HepG2 (cell line): ENCODE measurements around the gene THRA. TPM values are rescaled to one million over a fixed set of nuclear protein-coding genes. Genes with fewer than 3 reads are reported as not detected.

Experiments
- ATM ChIP-seq: fragments of 450-650 bp; IDR thresholded peaks from 2 replicates; pipeline ENCODE4 v1.7.1; 2017; ENCODE audit warnings: mild to moderate bottlenecking, borderline replicate concordance
- GLI4 ChIP-seq: sonication (generic); formaldehyde crosslinking; IDR thresholded peaks from 2 replicates; pipeline ENCODE4 v1.5.1; 2020; ENCODE audit warnings: missing genetic modification reagents, mild to moderate bottlenecking, moderate library complexity, borderline replicate concordance
- GTF3A ChIP-seq: sonication (generic); formaldehyde crosslinking; conservative IDR thresholded peaks from 2 replicates; pipeline ENCODE4 v1.4.0; 2020; ENCODE audit warnings: mild to moderate bottlenecking, missing genetic modification reagents
- HES4 ChIP-seq: sonication (generic); formaldehyde crosslinking; IDR thresholded peaks from 2 replicates; pipeline ENCODE4 v1.9.0; 2021; ENCODE audit warnings: mild to moderate bottlenecking, missing genetic modification reagents, borderline replicate concordance
- HOXA3 ChIP-seq: sonication (generic); formaldehyde crosslinking; IDR thresholded peaks from 2 replicates; pipeline ENCODE4 v1.5.0; 2020; ENCODE audit warnings: missing genetic modification reagents
- HOXA7 ChIP-seq: sonication (generic); formaldehyde crosslinking; IDR thresholded peaks from 2 replicates; pipeline ENCODE4 v1.8.1; 2022; ENCODE audit warnings: mild to moderate bottlenecking, missing genetic modification reagents, moderate library complexity
- MLLT10 ChIP-seq: sonication (generic); formaldehyde crosslinking; IDR thresholded peaks from 2 replicates; pipeline ENCODE4 v1.4.0; 2020; ENCODE audit warnings: missing genetic modification reagents
- PLRG1 ChIP-seq: fragments of 450-650 bp; conservative IDR thresholded peaks from 2 replicates; pipeline ENCODE4 v1.6.1; 2016
- POGZ ChIP-seq: sonication (generic); formaldehyde crosslinking; IDR thresholded peaks from 2 replicates; pipeline ENCODE4 v1.4.0; 2020; ENCODE audit warnings: mild to moderate bottlenecking, missing genetic modification reagents
- SMAD9 ChIP-seq: sonication (generic); formaldehyde crosslinking; IDR thresholded peaks from 2 replicates; pipeline ENCODE4 v1.5.1; 2020; ENCODE audit warnings: mild to moderate bottlenecking, missing genetic modification reagents
- SUZ12 ChIP-seq: fragments of 150-350 bp; IDR thresholded peaks from 2 replicates; pipeline ENCODE4 v1.6.1; 2014; ENCODE audit warnings: low read depth, low read length
- TEAD3 ChIP-seq: optimal IDR thresholded peaks from 2 replicates; pipeline ENCODE3; 2016; ENCODE audit warnings: borderline replicate concordance
- WIZ ChIP-seq: sonication (generic); formaldehyde crosslinking; IDR thresholded peaks from 2 replicates; pipeline ENCODE4 v1.5.1; 2020; ENCODE audit warnings: mild to moderate bottlenecking, missing genetic modification reagents
- YEATS4 ChIP-seq: sonication (generic); formaldehyde crosslinking; IDR thresholded peaks from 2 replicates; pipeline ENCODE4 v1.4.0; 2020; ENCODE audit warnings: missing genetic modification reagents, borderline replicate concordance
- ZBTB42 ChIP-seq: sonication (generic); formaldehyde crosslinking; IDR thresholded peaks from 2 replicates; pipeline ENCODE4 v1.5.0; 2020; ENCODE audit warnings: mild to moderate bottlenecking, missing genetic modification reagents
- ZC3H13 ChIP-seq: sonication (generic); formaldehyde crosslinking; IDR thresholded peaks from 2 replicates; pipeline ENCODE4 v1.8.1; 2023; ENCODE audit warnings: mild to moderate bottlenecking, missing genetic modification reagents, moderate library complexity
- ZFAT ChIP-seq: sonication (generic); formaldehyde crosslinking; conservative IDR thresholded peaks from 2 replicates; pipeline ENCODE4 v1.8.1; 2023; ENCODE audit warnings: missing genetic modification reagents, inconsistent platforms
- ZFP36L1 ChIP-seq: sonication (generic); formaldehyde crosslinking; IDR thresholded peaks from 2 replicates; pipeline ENCODE4 v1.8.0; 2022; ENCODE audit warnings: mild to moderate bottlenecking, missing genetic modification reagents, moderate library complexity
- ZIK1 ChIP-seq: sonication (generic); formaldehyde crosslinking; IDR thresholded peaks from 2 replicates; pipeline ENCODE4 v1.5.0; 2020; ENCODE audit warnings: mild to moderate bottlenecking, low read depth, missing genetic modification reagents, borderline replicate concordance
- ZMYM2 ChIP-seq: sonication (generic); formaldehyde crosslinking; IDR thresholded peaks from 2 replicates; pipeline ENCODE4 v1.8.0; 2022; ENCODE audit warnings: mild to moderate bottlenecking, missing genetic modification reagents
- ZNF354B ChIP-seq: sonication (generic); formaldehyde crosslinking; IDR thresholded peaks from 2 replicates; pipeline ENCODE4 v1.8.0; 2022; ENCODE audit warnings: mild to moderate bottlenecking, missing genetic modification reagents
- ZNF747 ChIP-seq: sonication (generic); formaldehyde crosslinking; IDR thresholded peaks from 2 replicates; pipeline ENCODE4 v1.8.1; 2023; ENCODE audit warnings: missing genetic modification reagents, mild to moderate bottlenecking, borderline replicate concordance
- polyA plus RNA-seq, 8 experiments: library from polyadenylated mRNA; depleted of rRNA in 3 of 8; stranded (reverse) in 7 of 8; unstranded in 1 of 8; fragments of >200 nt; fragmentation: Illumina TruSeq in 4 of 8; extraction: Trizol in 4 of 8; gene quantifications; 2 replicates each; pipeline versions ENCODE4 v1.2.1 to v1.2.3, GENCODE V29; 2011 to 2016; ENCODE audit warnings: low read depth in 4 of 8, missing spikeins in 1 of 8, mixed read lengths in 1 of 8; ENCODE audit not compliant: insufficient read depth in 1 of 8
- total RNA-seq, 5 experiments: library from RNA; depleted of rRNA; stranded (reverse); fragments of >200 nt; fragmentation: Illumina TruSeq; extraction: Trizol; gene quantifications; 2 replicates each; pipeline ENCODE4 v1.2.3, GENCODE V29; 2016; ENCODE audit warnings: low read depth in 1 of 5
- TF ChIP-seq, protein P1 (sequence below): sonication (generic); formaldehyde crosslinking; IDR thresholded peaks from 2 replicates; pipeline ENCODE4 v1.4.0; 2020; ENCODE audit warnings: missing genetic modification reagents
- TF ChIP-seq, protein P2 (sequence below): sonication (generic); formaldehyde crosslinking; IDR thresholded peaks from 2 replicates; pipeline ENCODE4 v1.4.0; 2020; ENCODE audit warnings: missing genetic modification reagents
- TF ChIP-seq, protein P3 (sequence below): sonication (generic); formaldehyde crosslinking; IDR thresholded peaks from 2 replicates; pipeline ENCODE4 v1.8.0; 2022; ENCODE audit warnings: mild to moderate bottlenecking, missing genetic modification reagents; ENCODE audit not compliant: insufficient replicate concordance
- TF ChIP-seq, protein P4 (sequence below): sonication (generic); formaldehyde crosslinking; IDR thresholded peaks from 2 replicates; pipeline ENCODE4 v1.5.0; 2020; ENCODE audit warnings: missing genetic modification reagents

THRA gene
- total and polyA plus RNA-seq, 2 of the 13 experiments (the other 11 are each of a cell fraction or from before 2014, with no cell fraction given) = 8.0 to 9.9 TPM

DNA sequence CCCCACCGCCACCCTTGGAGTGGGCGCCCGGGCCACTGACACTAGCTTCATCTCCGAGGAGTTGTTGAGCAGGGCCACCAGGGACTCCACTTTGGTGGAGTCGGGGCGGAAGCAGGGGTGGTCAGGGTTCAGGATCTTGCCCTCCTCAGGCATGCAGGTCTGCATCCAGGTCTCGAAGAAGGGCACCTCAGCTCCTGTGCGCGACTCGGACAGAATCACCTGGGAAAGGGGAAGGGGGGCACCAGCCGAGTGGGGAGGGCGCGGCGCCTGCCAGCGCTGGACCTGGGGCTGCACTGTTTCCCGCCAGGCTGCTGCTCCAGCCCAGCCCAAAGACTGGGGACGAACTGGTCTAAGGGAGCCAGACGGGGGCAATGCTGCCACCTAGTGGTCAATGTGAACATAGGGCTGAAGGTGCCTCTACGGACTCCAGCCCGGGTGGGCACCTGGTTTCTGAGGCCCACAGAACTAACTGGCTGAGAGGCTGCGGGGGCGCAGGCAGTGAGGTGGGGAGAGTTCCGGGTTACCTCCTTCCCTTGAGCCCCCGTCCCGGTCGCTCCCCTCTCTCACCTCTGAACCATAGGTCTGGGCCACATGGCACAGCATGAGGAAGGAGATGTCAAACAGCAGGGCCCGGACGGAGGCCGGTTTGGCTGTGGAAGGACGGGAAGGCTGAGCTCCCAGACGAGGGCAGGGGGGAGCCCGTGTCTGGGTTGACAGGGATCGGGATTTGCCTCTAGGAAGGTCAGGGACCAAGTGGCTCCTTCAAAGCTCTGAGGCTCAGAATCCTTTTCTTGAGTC is 35.8 kb upstream of the THRA start (continued):
- TF ChIP-seq ZMYM2 (no peak), HOXA3 (CRISPR knock-in tag) (no peak; the same call in 1 of the 2 replicates), YEATS4 (CRISPR knock-in tag) (no peak), ZNF747 (CRISPR knock-in tag) (no peak), GTF3A (no peak), WIZ (CRISPR knock-in tag) (no peak), ZC3H13 (CRISPR knock-in tag) (no peak), ZFAT (CRISPR knock-in tag) (no peak), HOXA7 (CRISPR knock-in tag) (no peak), MLLT10 (CRISPR knock-in tag) (no peak), GLI4 (CRISPR knock-in tag) (no peak), ATM (no peak), ZBTB42 (CRISPR knock-in tag) (no peak), ZFP36L1 (no peak), POGZ (CRISPR knock-in tag) (no peak), SUZ12 (no peak), ZNF354B (CRISPR knock-in tag) (no peak), ZIK1 (no peak), TEAD3 (CRISPR knock-in tag) (peak; percentile 20), PLRG1 (no peak), HES4 (no peak), SMAD9 (CRISPR knock-in tag) (no peak)
- TF ChIP-seq, protein P1, sequence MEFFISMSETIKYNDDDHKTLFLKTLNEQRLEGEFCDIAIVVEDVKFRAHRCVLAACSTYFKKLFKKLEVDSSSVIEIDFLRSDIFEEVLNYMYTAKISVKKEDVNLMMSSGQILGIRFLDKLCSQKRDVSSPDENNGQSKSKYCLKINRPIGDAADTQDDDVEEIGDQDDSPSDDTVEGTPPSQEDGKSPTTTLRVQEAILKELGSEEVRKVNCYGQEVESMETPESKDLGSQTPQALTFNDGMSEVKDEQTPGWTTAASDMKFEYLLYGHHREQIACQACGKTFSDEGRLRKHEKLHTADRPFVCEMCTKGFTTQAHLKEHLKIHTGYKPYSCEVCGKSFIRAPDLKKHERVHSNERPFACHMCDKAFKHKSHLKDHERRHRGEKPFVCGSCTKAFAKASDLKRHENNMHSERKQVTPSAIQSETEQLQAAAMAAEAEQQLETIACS (CRISPR knock-in tag) = no peak
- TF ChIP-seq, protein P2, sequence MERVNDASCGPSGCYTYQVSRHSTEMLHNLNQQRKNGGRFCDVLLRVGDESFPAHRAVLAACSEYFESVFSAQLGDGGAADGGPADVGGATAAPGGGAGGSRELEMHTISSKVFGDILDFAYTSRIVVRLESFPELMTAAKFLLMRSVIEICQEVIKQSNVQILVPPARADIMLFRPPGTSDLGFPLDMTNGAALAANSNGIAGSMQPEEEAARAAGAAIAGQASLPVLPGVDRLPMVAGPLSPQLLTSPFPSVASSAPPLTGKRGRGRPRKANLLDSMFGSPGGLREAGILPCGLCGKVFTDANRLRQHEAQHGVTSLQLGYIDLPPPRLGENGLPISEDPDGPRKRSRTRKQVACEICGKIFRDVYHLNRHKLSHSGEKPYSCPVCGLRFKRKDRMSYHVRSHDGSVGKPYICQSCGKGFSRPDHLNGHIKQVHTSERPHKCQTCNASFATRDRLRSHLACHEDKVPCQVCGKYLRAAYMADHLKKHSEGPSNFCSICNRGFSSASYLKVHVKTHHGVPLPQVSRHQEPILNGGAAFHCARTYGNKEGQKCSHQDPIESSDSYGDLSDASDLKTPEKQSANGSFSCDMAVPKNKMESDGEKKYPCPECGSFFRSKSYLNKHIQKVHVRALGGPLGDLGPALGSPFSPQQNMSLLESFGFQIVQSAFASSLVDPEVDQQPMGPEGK (CRISPR knock-in tag) = peak; percentile 57; the same call in 1 of the 2 replicates
- TF ChIP-seq, protein P3, sequence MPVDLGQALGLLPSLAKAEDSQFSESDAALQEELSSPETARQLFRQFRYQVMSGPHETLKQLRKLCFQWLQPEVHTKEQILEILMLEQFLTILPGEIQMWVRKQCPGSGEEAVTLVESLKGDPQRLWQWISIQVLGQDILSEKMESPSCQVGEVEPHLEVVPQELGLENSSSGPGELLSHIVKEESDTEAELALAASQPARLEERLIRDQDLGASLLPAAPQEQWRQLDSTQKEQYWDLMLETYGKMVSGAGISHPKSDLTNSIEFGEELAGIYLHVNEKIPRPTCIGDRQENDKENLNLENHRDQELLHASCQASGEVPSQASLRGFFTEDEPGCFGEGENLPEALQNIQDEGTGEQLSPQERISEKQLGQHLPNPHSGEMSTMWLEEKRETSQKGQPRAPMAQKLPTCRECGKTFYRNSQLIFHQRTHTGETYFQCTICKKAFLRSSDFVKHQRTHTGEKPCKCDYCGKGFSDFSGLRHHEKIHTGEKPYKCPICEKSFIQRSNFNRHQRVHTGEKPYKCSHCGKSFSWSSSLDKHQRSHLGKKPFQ (CRISPR knock-in tag) = no peak
- TF ChIP-seq, protein P4, sequence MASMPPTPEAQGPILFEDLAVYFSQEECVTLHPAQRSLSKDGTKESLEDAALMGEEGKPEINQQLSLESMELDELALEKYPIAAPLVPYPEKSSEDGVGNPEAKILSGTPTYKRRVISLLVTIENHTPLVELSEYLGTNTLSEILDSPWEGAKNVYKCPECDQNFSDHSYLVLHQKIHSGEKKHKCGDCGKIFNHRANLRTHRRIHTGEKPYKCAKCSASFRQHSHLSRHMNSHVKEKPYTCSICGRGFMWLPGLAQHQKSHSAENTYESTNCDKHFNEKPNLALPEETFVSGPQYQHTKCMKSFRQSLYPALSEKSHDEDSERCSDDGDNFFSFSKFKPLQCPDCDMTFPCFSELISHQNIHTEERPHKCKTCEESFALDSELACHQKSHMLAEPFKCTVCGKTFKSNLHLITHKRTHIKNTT = no peak
